Natural killer cell (primary cell): ENCODE results near the gene MERTK. TPM values are rescaled to one million over a fixed set of nuclear protein-coding genes. Genes with fewer than 3 reads are reported as not detected.

Experiments used
- ATAC-seq, 3 donors: fragments of 150-1000 bp in 2 of 3; fragments of 200-7000 bp in 1 of 3; cut with Tn5 transposase; 1 replicate in 1 of 3; 2 replicates in 2 of 3; pipeline ENCODE4 v1.10.0; 2021; ENCODE audit warnings: mild to moderate bottlenecking in 2 of 3, moderate library complexity in 2 of 3
- DNase-seq, 2 donors: peaks; one replicate each; pipeline versions ENCODE4 v3.0.0 to v3.0.0-alpha.2; 2013 to 2021; ENCODE audit warnings: mixed read lengths in 1 of 2
- H3K27ac ChIP-seq: one replicate; pipeline ENCODE4 v1.5.1; 2013; ENCODE audit warnings: mild to moderate bottlenecking, low read length
- H3K27me3 ChIP-seq: one replicate; pipeline ENCODE4 v1.6.1; 2013; ENCODE audit warnings: low read length; ENCODE audit not compliant: control insufficient read depth, insufficient read depth
- H3K36me3 ChIP-seq: one replicate; pipeline ENCODE4 v1.6.1; 2013; ENCODE audit warnings: low read length; ENCODE audit not compliant: control insufficient read depth, insufficient read depth
- H3K4me1 ChIP-seq: one replicate; pipeline ENCODE4 v1.6.1; 2013; ENCODE audit warnings: low read length; ENCODE audit not compliant: control insufficient read depth, insufficient read depth
- H3K4me3 ChIP-seq: one replicate; pipeline ENCODE4 v1.5.1; 2013; ENCODE audit warnings: low read length
- H3K9me3 ChIP-seq: one replicate; pipeline ENCODE4 v1.6.1; 2013; ENCODE audit warnings: low read length; ENCODE audit not compliant: control insufficient read depth, insufficient read depth
- H3K27ac Mint-ChIP-seq, 2 donors: one replicate each; pipeline ENCODE4 v1.8.0; 2022; ENCODE audit warnings: mild to moderate bottlenecking in 2 of 2, mixed read lengths in 2 of 2, moderate library complexity in 1 of 2
- H3K27me3 Mint-ChIP-seq, 2 donors: one replicate each; pipeline ENCODE4 v1.8.0; 2022; ENCODE audit warnings: low read depth in 2 of 2, mixed read lengths in 2 of 2
- H3K36me3 Mint-ChIP-seq: one replicate; pipeline ENCODE4 v1.8.0; 2022; ENCODE audit warnings: mixed read lengths
- H3K4me1 Mint-ChIP-seq, 2 donors: one replicate each; pipeline ENCODE4 v1.8.0; 2022; ENCODE audit warnings: mixed read lengths in 2 of 2
- H3K4me3 Mint-ChIP-seq: one replicate; pipeline ENCODE4 v1.8.0; 2022; ENCODE audit warnings: mild to moderate bottlenecking, moderate library complexity, mixed read lengths
- H3K9me3 Mint-ChIP-seq, 2 donors: one replicate each; pipeline ENCODE4 v1.8.0; 2022; ENCODE audit warnings: mixed read lengths in 2 of 2
- CTCF ChIP-seq: fragments of 200-600 bp; IDR thresholded peaks from one replicate; pipeline ENCODE4 v1.8.0; 2022; ENCODE audit warnings: antibody characterized with exemption
- WGBS: methylation state at CpG from one replicate; pipeline ENCODE4 v1.1.7; 2013; ENCODE audit warnings: missing lambda C conversion rate; ENCODE audit not compliant: insufficient coverage; 5-methylcytosine and 5-hydroxymethylcytosine counted together
- intact Hi-C: fragments of 100-400 bp; cut with micrococcal nuclease; formaldehyde crosslinking; loops from one replicate; pipeline ENCODE4 v1.14.2; 2022
- total RNA-seq, 4 donors: library from RNA; stranded (reverse); fragments of 120-200 nt in 1 of 4; gene quantifications; one replicate each; pipeline versions ENCODE4 v1.2.3 to v1.2.4, GENCODE V29; 2013 to 2022

MERTK gene
- total RNA-seq, 3 donors from 2014 or later (not counting 1 experiment from before 2014, with no cell fraction given): 0.38 to 1.2 (median 0.45) TPM

DNA sequence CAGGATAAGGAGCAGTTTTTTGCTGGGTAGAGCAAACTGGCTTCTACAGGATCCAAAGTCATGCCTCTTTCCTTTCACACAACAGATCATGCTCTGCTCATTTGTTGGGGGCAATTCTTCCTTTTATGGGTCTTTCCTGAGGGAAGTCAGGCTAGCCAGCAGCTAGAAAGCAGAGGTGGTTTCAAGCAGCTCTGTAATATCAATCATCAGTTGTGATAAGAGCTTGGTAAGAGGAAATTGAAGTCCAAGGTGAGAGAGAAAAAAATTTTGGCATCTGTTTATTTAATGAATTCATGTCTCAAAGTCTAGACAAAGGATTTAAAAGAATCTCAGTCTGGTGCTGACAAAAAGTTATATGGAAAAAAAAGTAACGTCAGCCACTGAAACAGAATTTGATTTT is 162.9 kb downstream of the MERTK start:
- H3K4me1 Mint-ChIP-seq: peaks cover 47 to 49% of the 10 kb centered on the region in 2 donors
- Histone ChIP-seq H3K9me3 (no peaks in the 10 kb centered on the region), H3K4me1 (peaks cover 2% of the 10 kb centered on the region), H3K36me3 (peaks cover 32% of the 10 kb centered on the region), H3K27ac (no peak overlapping the region), H3K27me3 (no peaks in the 10 kb centered on the region), H3K4me3 (no peak overlapping the region)
- no peak overlapping the region for H3K4me3 Mint-ChIP-seq
- TF ChIP-seq CTCF: no peak
- DNase-seq (no peak), ATAC-seq (no peak)
- intact Hi-C loops: no loop called here
- WGBS: 100% methylated on average over 1 of the region's 1 CpG
- no peaks in the 10 kb centered on the region for H3K9me3 Mint-ChIP-seq
- no peaks in the 10 kb centered on the region for H3K27me3 Mint-ChIP-seq
- peaks cover 6% of the 10 kb centered on the region for H3K36me3 Mint-ChIP-seq
- H3K27ac Mint-ChIP-seq: no peak overlapping the region

GRCh38 chr2:112061840-112062239 is 163.4 kb downstream of the MERTK start:
- H3K9me3 Mint-ChIP-seq: no peaks in the 10 kb centered on the region
- no peaks in the 10 kb centered on the region for H3K27me3 Mint-ChIP-seq
- DNase-seq: no peak
- TF ChIP-seq CTCF: no peak
- no peak overlapping the region for H3K27ac ChIP-seq
- H3K4me3 Mint-ChIP-seq: no peak overlapping the region
- no peak for ATAC-seq
- H3K9me3 ChIP-seq: no peaks in the 10 kb centered on the region
- H3K27ac Mint-ChIP-seq: no peak overlapping the region
- peaks cover 37% of the 10 kb centered on the region for H3K36me3 ChIP-seq
- intact Hi-C loops: no loop called here
- no CpG with 5 or more reads among the region's 2 CpGs for WGBS
- H3K36me3 Mint-ChIP-seq: peaks cover 6% of the 10 kb centered on the region
- no peak overlapping the region for H3K4me3 ChIP-seq
- no peaks in the 10 kb centered on the region for H3K4me1 ChIP-seq
- H3K4me1 Mint-ChIP-seq: peaks cover 43% of the 10 kb centered on the region in 2 donors
- H3K27me3 ChIP-seq: no peaks in the 10 kb centered on the region

- Mint-ChIP-seq H3K27me3 (no peaks in the 10 kb centered on the region), H3K4me1 (peaks cover 35 to 40% of the 10 kb centered on the region in 2 donors), H3K9me3 (no peaks in the 10 kb centered on the region), H3K36me3 (peaks cover 6% of the 10 kb centered on the region), H3K4me3 (no peak overlapping the region), H3K27ac (no peak overlapping the region)
- no peak for ATAC-seq
- Histone ChIP-seq H3K4me1 (no peaks in the 10 kb centered on the region), H3K36me3 (peaks cover 45% of the 10 kb centered on the region), H3K9me3 (no peaks in the 10 kb centered on the region), H3K4me3 (no peak overlapping the region), H3K27ac (no peak overlapping the region), H3K27me3 (no peaks in the 10 kb centered on the region)
- TF ChIP-seq CTCF: no peak
- whole genome bisulfite sequencing: 93% methylated on average over 1 of the region's 1 CpG
- DNase-seq: no peak
- intact Hi-C loops: no loop called here
Measured at GRCh38 chr2:112062894-112063293, 164.5 kb downstream of the MERTK start.

DNA sequence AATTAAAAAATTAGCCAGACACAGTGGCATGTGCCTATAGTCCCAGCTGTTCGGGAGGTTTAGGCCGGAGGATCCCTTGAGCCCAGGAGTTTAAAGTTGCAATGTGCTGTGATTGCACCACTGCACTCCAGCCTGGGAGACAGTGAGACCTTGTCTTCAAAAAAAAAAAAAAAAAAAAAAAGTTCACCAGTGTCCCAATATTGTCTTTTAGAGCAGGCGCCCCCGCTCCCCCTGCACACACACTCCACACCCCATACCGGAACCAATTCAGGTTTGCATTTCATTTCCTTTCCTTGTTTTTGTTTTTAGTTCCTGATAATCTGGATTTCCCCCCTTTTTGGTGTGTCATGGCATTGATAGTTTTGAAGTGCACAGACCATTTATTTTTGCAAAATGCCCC is 167.1 kb downstream of the MERTK start:
- Histone ChIP-seq H3K36me3 (peaks cover 53% of the 10 kb centered on the region), H3K4me3 (no peak overlapping the region), H3K4me1 (no peaks in the 10 kb centered on the region), H3K9me3 (no peaks in the 10 kb centered on the region), H3K27me3 (no peaks in the 10 kb centered on the region), H3K27ac (no peak overlapping the region)
- H3K4me3 Mint-ChIP-seq: no peak overlapping the region
- no peaks in the 10 kb centered on the region for H3K27me3 Mint-ChIP-seq
- ATAC-seq (no peak), DNase-seq (no peak)
- peaks cover 0 to 3% of the 10 kb centered on the region in 2 donors for H3K9me3 Mint-ChIP-seq
- intact Hi-C loops: no loop called here
- peak overlapping the region in 1 of 2 donors; percentile 29 for H3K27ac Mint-ChIP-seq
- TF ChIP-seq CTCF: no peak
- peaks cover 14% of the 10 kb centered on the region for H3K36me3 Mint-ChIP-seq
- WGBS: 96% methylated on average over 2 of the region's 5 CpGs
- H3K4me1 Mint-ChIP-seq: peaks cover 33 to 34% of the 10 kb centered on the region in 2 donors
